GM23338 (cell line): Measurements from ENCODE around the gene TMEM245. TPM values are rescaled to one million over a fixed set of nuclear protein-coding genes. Genes with fewer than 3 reads are reported as not detected.

ENCODE experiments used
- ATAC-seq: fragments of 200-7000 bp; cut with Tn5 transposase; 3 replicates; pipeline ENCODE4 v1.9.1; 2020
- DNase-seq: peaks from one replicate; pipeline ENCODE4 v3.0.0-alpha.2; 2015; ENCODE audit warnings: low spot score
- H2AFZ ChIP-seq: fragments of 200-600 bp; sonication (generic); 2 replicates; pipeline ENCODE4 v1.8.0; 2016; ENCODE audit warnings: antibody characterized with exemption, mild to moderate bottlenecking, moderate library complexity
- H3F3A ChIP-seq: fragments of 200-600 bp; sonication (generic); replicated peaks from 2 replicates; pipeline ENCODE4 v1.8.0; 2017; ENCODE audit warnings: antibody characterized with exemption, mixed run types, low read depth
- H3K27ac ChIP-seq: fragments of 200-600 bp; sonication (generic); 2 replicates; pipeline ENCODE4 v1.6.1; 2016; ENCODE audit warnings: low read depth
- H3K27me3 ChIP-seq: fragments of 200-600 bp; sonication (generic); 2 replicates; pipeline ENCODE4 v1.8.0; 2016; ENCODE audit warnings: mild to moderate bottlenecking, mixed run types, moderate library complexity; ENCODE audit not compliant: insufficient read depth
- H3K36me3 ChIP-seq: fragments of 200-600 bp; sonication (generic); 2 replicates; pipeline ENCODE4 v1.8.0; 2016; ENCODE audit warnings: mild to moderate bottlenecking; ENCODE audit not compliant: insufficient read depth
- H3K4me1 ChIP-seq: fragments of 200-600 bp; sonication (generic); 2 replicates; pipeline ENCODE4 v1.8.0; 2016; ENCODE audit warnings: mild to moderate bottlenecking, moderate library complexity; ENCODE audit not compliant: insufficient read depth
- H3K4me2 ChIP-seq: fragments of 200-600 bp; sonication (generic); 2 replicates; pipeline ENCODE4 v1.7.1; 2017; ENCODE audit warnings: mixed run types
- H3K4me3 ChIP-seq: fragments of 200-600 bp; sonication (generic); 2 replicates; pipeline ENCODE4 v1.6.1; 2016; ENCODE audit warnings: mixed run types
- H3K79me2 ChIP-seq: fragments of 200-600 bp; sonication (generic); replicated peaks from 2 replicates; pipeline ENCODE4 v1.8.0; 2017; ENCODE audit warnings: mild to moderate bottlenecking; ENCODE audit not compliant: insufficient read depth
- H3K9me2 ChIP-seq: fragments of 200-600 bp; sonication (generic); 2 replicates; pipeline ENCODE4 v1.8.0; 2017; ENCODE audit not compliant: insufficient read depth
- H4K20me1 ChIP-seq: fragments of 200-600 bp; sonication (generic); replicated peaks from 2 replicates; pipeline ENCODE4 v1.8.0; 2017; ENCODE audit warnings: mild to moderate bottlenecking; ENCODE audit not compliant: insufficient read depth
- H3K27ac Mint-ChIP-seq: 2 replicates; pipeline ENCODE4 v1.8.0; 2020; ENCODE audit warnings: inconsistent platforms, mild to moderate bottlenecking, moderate library complexity, mixed read lengths
- H3K27me3 Mint-ChIP-seq: 3 replicates; pipeline ENCODE4 v1.8.0; 2022; ENCODE audit warnings: low read depth, mild to moderate bottlenecking, moderate library complexity, mixed read lengths, inconsistent platforms; ENCODE audit not compliant: insufficient read depth, poor library complexity
- H3K36me3 Mint-ChIP-seq: 3 replicates; pipeline ENCODE4 v1.8.0; 2021; ENCODE audit warnings: low read depth, mild to moderate bottlenecking, inconsistent platforms, moderate library complexity, mixed read lengths
- H3K4me1 Mint-ChIP-seq: 3 replicates; pipeline ENCODE4 v1.8.0; 2020; ENCODE audit warnings: mild to moderate bottlenecking, inconsistent platforms, mixed read lengths
- H3K4me3 Mint-ChIP-seq: 3 replicates; pipeline ENCODE4 v1.8.0; 2021; ENCODE audit warnings: moderate library complexity, mild to moderate bottlenecking, inconsistent platforms, mixed read lengths
- H3K9me3 Mint-ChIP-seq: 3 replicates; pipeline ENCODE4 v1.8.0; 2020; ENCODE audit warnings: moderate library complexity, mild to moderate bottlenecking, inconsistent platforms, mixed read lengths
- CREB1 ChIP-seq: fragments of 250-450 bp; sonication (Bioruptor Pico); IDR thresholded peaks from 2 replicates; pipeline ENCODE4 v1.5.0; 2020; ENCODE audit warnings: low read depth, mild to moderate bottlenecking, moderate library complexity
- CTCF ChIP-seq, 2 experiments: fragments of 200-600 bp in 1 of 2; sonication (generic) in 1 of 2; conservative IDR thresholded peaks; 2 replicates each; pipeline versions ENCODE4 v1.5.1 to v1.6.1; 2016 to 2017; ENCODE audit warnings: antibody characterized with exemption in 2 of 2, low read depth in 2 of 2, mild to moderate bottlenecking in 2 of 2, moderate library complexity in 1 of 2
- EZH2 ChIP-seq: fragments of 200-600 bp; sonication (generic); IDR thresholded peaks from one replicate; pipeline ENCODE4 v1.8.0; 2017; ENCODE audit warnings: antibody characterized with exemption, mild to moderate bottlenecking, low read depth; ENCODE audit not compliant: unreplicated experiment
- EZH2phosphoT487 ChIP-seq: fragments of 200-600 bp; sonication (generic); IDR thresholded peaks from one replicate; pipeline ENCODE4 v1.8.1; 2018; ENCODE audit warnings: antibody characterized with exemption; ENCODE audit not compliant: unreplicated experiment
- JUNB ChIP-seq: IDR thresholded peaks from one replicate; pipeline ENCODE4 v1.6.1; 2016; ENCODE audit warnings: antibody characterized with exemption; ENCODE audit not compliant: unreplicated experiment
- NANOG ChIP-seq: IDR thresholded peaks from 2 replicates; pipeline ENCODE4 v1.6.1; 2016; ENCODE audit warnings: antibody characterized with exemption, borderline replicate concordance
- STAT1 ChIP-seq: IDR thresholded peaks from one replicate; pipeline ENCODE4 v1.6.1; 2016; ENCODE audit warnings: antibody characterized with exemption; ENCODE audit not compliant: unreplicated experiment
- ZNF114 ChIP-seq: fragments of 250-450 bp; sonication (Bioruptor Pico); IDR thresholded peaks from 2 replicates; pipeline ENCODE4 v1.5.0; 2020; ENCODE audit warnings: mild to moderate bottlenecking, moderate library complexity
- polyA plus RNA-seq: library from polyadenylated mRNA; unstranded; fragments of >200 nt; fragmentation: Nextera tagmentation; extraction: Ambion mirVana; gene quantifications from 2 replicates; pipeline ENCODE4 v1.2.1, GENCODE V29; 2016
- total RNA-seq: library from RNA; depleted of rRNA; stranded (reverse); fragments of >200 nt; shearing (Covaris generic); gene quantifications from 2 replicates; pipeline ENCODE4 v1.2.3, GENCODE V29; 2014
- TF ChIP-seq, protein P1 (sequence below): IDR thresholded peaks from 2 replicates; pipeline ENCODE4 v1.6.1; 2016; ENCODE audit warnings: antibody characterized with exemption

Gene TMEM245
- total and polyA plus RNA-seq, 2 experiments from 2014 or later, result 17.3 to 64.1 TPM

GRCh38 chr9:109017493-109017892 is 102.3 kb downstream of the TMEM245 start (continued):
- no peak for TF ChIP-seq EZH2
- TF ChIP-seq EZH2phosphoT487, result no peak

- no peak overlapping the region for H3K27ac Mint-ChIP-seq
- no peak for DNase-seq
- peaks cover 17% of the 10 kb centered on the region for H3K36me3 Mint-ChIP-seq
- no peak overlapping the region for H3K4me2 ChIP-seq
- no peaks in the 10 kb centered on the region for H3K9me3 Mint-ChIP-seq
- no peak overlapping the region for H3K4me3 Mint-ChIP-seq
- peaks cover 3% of the 10 kb centered on the region; the same call in 1 of the 2 replicates for H3K36me3 ChIP-seq
- no peak overlapping the region for H2AFZ ChIP-seq
- H3K4me1 Mint-ChIP-seq, result peaks cover 16% of the 10 kb centered on the region
- H3K9me2 ChIP-seq, result no peaks in the 10 kb centered on the region
- peaks cover 4% of the 10 kb centered on the region for H3K79me2 ChIP-seq
- H3K27me3 Mint-ChIP-seq, result peaks cover 7% of the 10 kb centered on the region
- no peak overlapping the region for H3K27ac ChIP-seq
- peaks cover 4% of the 10 kb centered on the region for H4K20me1 ChIP-seq
- peaks cover 15% of the 10 kb centered on the region for H3K4me1 ChIP-seq
- H3K4me3 ChIP-seq, result no peak overlapping the region
- ATAC-seq, result no peak
- H3K27me3 ChIP-seq, result peaks cover 3% of the 10 kb centered on the region
- TF ChIP-seq EZH2 (no peak), STAT1 (no peak)
- H3F3A ChIP-seq, result peaks cover 6% of the 10 kb centered on the region
Observed at GRCh38 chr9:109017061-109017460, 102.7 kb downstream of the TMEM245 start.

GRCh38 chr9:109016132-109016531 is 103.6 kb downstream of the TMEM245 start:
- Mint-ChIP-seq H3K36me3 (peaks cover 17% of the 10 kb centered on the region), H3K4me1 (peaks cover 23% of the 10 kb centered on the region), H3K27ac (no peak overlapping the region), H3K4me3 (no peak overlapping the region), H3K9me3 (no peaks in the 10 kb centered on the region), H3K27me3 (peaks cover 11% of the 10 kb centered on the region)
- peaks cover 13% of the 10 kb centered on the region for H4K20me1 ChIP-seq
- ATAC-seq (no peak), DNase-seq (no peak)
- peaks cover 13% of the 10 kb centered on the region for H3K27me3 ChIP-seq
- TF ChIP-seq STAT1, result no peak
- TF ChIP-seq, protein P1, sequence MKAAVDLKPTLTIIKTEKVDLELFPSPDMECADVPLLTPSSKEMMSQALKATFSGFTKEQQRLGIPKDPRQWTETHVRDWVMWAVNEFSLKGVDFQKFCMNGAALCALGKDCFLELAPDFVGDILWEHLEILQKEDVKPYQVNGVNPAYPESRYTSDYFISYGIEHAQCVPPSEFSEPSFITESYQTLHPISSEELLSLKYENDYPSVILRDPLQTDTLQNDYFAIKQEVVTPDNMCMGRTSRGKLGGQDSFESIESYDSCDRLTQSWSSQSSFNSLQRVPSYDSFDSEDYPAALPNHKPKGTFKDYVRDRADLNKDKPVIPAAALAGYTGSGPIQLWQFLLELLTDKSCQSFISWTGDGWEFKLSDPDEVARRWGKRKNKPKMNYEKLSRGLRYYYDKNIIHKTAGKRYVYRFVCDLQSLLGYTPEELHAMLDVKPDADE, result no peak
- TF ChIP-seq NANOG, result no peak
- no peak for TF ChIP-seq JUNB
- peaks cover 23% of the 10 kb centered on the region for H3K4me1 ChIP-seq
- no peak overlapping the region for H3K4me3 ChIP-seq
- H3K9me2 ChIP-seq, result no peaks in the 10 kb centered on the region
- H3K27ac ChIP-seq, result no peak overlapping the region
- H2AFZ ChIP-seq, result no peak overlapping the region
- peaks cover 14% of the 10 kb centered on the region for H3K79me2 ChIP-seq
- peaks cover 3% of the 10 kb centered on the region; the same call in 1 of the 2 replicates for H3K36me3 ChIP-seq
- peaks cover 6% of the 10 kb centered on the region for H3F3A ChIP-seq
- H3K4me2 ChIP-seq, result no peak overlapping the region

DNA sequence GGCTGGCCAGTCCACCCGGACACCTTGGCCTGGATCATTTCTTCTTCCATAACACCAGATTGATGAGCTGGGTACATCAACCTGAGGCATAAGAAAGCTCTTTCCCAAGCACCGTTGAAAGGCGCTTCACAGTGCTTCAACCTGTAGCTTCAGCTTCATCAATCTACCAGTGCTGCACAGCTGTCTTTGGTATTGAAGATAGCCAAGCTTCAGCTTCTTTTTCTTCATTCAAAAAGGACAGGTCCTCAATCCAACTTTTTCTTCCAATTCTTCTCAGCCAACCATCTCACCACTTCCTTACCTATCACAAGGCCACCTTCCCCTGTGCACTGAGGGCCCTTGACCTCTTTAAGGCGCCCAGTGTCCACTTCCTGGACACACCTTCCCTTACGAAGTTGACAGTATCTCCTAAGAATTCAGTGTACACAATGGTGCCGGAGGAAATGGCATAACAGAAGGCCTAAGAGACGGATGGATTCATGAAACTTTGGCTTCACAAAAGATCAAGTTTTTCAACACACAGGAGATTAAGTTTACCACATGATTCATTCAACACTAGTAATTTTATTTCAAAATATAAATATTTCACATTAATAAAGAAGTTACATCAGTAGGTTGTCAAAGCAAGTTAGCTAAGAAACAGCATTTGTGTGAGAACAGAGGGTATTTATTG is 105.0 kb downstream of the TMEM245 start:
- H3K9me3 Mint-ChIP-seq, result no peaks in the 10 kb centered on the region
- peaks cover 11% of the 10 kb centered on the region for H3K27me3 Mint-ChIP-seq
- peaks cover 11% of the 10 kb centered on the region for H3K36me3 Mint-ChIP-seq
- Histone ChIP-seq H4K20me1 (peaks cover 16% of the 10 kb centered on the region), H3K27ac (no peak overlapping the region), H3K4me3 (no peak overlapping the region), H3K4me2 (peak overlapping the region; percentile 86; the same call in 1 of the 2 replicates), H3K4me1 (peaks cover 23% of the 10 kb centered on the region), H3K9me2 (no peaks in the 10 kb centered on the region), H2AFZ (no peak overlapping the region), H3K36me3 (no peaks in the 10 kb centered on the region), H3K79me2 (peaks cover 28% of the 10 kb centered on the region), H3K27me3 (peaks cover 13% of the 10 kb centered on the region), H3F3A (peaks cover 6% of the 10 kb centered on the region)
- peaks cover 28% of the 10 kb centered on the region for H3K4me1 Mint-ChIP-seq
- H3K4me3 Mint-ChIP-seq, result no peak overlapping the region
- H3K27ac Mint-ChIP-seq, result no peak overlapping the region
- DNase-seq (no peak), ATAC-seq (no peak)
- TF ChIP-seq ZNF114 (CRISPR knock-in tag) (no peak), CREB1 (no peak), JUNB (no peak), CTCF (conservative IDR thresholded peaks at IDR 0.05; ENCODE audit: low read depth in 2 of 2) (no peak), STAT1 (no peak)
